ENCODE data around the gene CRISP2.

The CRISP2 gene

DNA sequence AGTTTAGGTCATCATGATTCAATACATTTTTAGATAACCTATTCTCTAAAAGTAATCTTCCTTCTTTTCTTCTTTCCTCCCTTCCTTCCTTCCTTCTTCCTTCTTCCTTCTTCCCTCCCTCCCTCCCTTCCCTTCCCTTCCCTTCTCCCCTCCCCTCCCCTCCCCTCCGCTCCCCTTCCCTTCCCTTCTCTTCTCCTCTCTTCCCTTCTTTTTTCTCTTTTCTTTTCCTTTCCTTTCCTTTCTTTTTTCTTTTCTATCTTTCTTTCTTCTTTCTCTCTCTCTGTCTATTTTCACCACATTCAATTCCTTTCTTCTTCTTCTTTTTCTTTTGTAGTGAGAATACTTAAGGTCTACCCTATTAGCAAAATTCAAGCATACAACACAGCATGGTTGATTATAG lies 59.4 kb downstream of the CRISP2 start:
- no peak for DNase-seq

DNA sequence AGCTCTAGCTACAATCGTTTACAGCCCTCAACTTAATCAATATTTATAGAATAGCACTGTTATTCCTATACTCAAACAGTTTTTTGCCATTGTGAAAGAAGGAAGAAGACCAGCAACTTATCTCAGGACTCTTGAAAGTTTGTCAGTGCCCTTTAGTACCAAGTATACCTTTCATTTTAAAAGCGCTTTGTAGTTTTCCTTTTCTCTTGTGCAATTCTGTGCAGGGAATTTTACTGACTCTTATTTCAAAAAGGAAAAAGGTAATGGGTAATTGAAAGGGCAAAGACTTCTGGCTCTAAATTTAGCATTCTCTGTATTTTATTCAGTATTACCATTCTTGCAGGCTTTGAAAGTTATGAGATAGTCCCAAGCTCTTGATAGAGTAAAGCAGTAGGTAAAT lies 59.9 kb downstream of the CRISP2 start:
- no peak for DNase-seq

DNA sequence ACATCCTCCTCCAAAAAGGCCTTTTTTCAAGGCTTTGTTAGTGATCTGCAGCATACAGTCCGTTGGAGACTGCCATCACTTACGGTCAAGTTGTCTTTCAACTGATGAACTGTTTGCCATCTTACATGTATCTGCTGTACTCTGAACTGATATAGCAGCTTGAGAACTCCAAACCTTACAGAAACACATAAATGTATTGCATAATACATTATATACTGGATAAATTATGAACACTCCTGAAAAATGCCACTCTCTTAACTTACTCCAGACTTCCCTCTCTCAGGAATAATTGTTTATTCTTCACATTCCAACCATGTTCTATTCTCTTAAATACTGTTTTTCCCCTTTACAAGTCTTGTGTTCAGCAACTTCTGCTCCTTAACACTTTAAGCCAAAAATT lies 62.1 kb downstream of the CRISP2 start:
- no peak for DNase-seq

- DNase-seq: no peak
Measured at GRCh38 chr6:49649988-49650387, 63.4 kb downstream of the CRISP2 start.

- no peak for DNase-seq
Measured at GRCh38 chr6:49648036-49648435, 65.3 kb downstream of the CRISP2 start.

GRCh38 chr6:49647476-49647875 lies 65.9 kb downstream of the CRISP2 start:
- no peak for DNase-seq

GRCh38 chr6:49646942-49647341 lies 66.4 kb downstream of the CRISP2 start:
- DNase-seq: no peak

DNA sequence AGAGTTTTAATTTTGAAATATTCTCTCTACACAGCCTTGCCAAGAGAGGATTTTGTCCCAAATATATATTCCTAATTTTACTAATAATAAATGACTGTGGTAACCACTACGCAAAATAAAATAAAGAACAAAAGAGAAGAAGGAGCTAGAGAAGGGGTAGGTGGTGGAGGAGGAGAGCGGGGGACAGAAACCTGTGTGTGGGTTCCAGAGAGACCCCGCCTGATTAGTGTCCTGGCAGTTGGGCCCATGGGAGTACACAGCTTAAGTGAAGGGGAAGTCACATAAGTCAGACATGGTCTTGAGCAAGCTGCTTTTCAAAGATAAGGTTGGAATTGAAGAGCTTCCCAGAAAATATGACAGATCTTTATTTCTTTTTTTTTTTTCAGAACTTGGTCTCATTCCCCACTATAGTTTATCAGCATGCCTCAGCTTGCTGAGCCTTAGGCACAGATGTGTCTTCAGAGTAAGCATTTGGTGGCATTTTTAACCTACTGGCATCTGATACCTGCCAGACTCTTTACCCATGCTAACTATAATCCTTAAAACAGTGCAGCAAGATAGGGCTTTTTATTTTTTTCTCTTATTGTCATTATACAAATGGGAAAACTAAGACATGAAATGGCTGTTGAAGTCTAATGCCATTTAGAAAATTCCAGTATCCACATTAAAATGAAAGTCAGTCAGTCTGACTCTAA lies 67.1 kb downstream of the CRISP2 start:
- DNase-seq: no peak

GRCh38 chr6:49645139-49645538 lies 68.2 kb downstream of the CRISP2 start:
- no peak for DNase-seq
